ENCODE measurements around the gene CCDC197. TPM values are rescaled to one million over a fixed set of nuclear protein-coding genes. Genes with fewer than 3 reads are reported as not detected.

CCDC197 gene
- total RNA-seq, 1 donor from 2014 or later: not detected

DNA sequence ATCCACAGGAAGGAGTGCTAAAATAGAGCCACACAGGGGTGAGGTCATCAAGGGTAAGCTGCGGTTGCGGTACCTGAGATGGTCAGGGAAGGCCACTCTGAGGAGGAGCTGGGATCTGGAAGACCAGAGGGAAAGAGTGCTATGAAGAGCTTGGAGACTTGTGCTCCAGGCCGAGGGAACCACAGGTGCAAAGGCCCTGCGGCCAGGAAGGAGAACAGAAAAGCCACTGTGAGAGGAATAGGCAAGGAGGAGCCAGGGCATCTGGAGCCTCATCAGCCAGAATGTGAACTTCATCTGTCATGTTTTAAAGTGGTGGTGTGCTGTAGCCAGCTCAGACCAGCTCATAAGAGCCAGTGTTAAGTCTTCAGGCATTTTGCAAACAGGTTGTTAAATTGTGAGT, 5.5 kb upstream of the CCDC197 start:
- Mint-ChIP-seq H3K9me3 (ENCODE audit: unreplicated experiment) (no peaks in the 10 kb centered on the region), H3K4me1 (ENCODE audit: unreplicated experiment) (peaks cover 5% of the 10 kb centered on the region), H3K27ac (ENCODE audit: unreplicated experiment) (no peak overlapping the region), H3K4me3 (ENCODE audit: unreplicated experiment) (no peak overlapping the region), H3K27me3 (ENCODE audit: unreplicated experiment) (peaks cover 6% of the 10 kb centered on the region), H3K36me3 (ENCODE audit: low read depth, unreplicated experiment) (no peaks in the 10 kb centered on the region)
- no peak for DNase-seq (ENCODE audit: low spot score)
- TF ChIP-seq, protein P1, sequence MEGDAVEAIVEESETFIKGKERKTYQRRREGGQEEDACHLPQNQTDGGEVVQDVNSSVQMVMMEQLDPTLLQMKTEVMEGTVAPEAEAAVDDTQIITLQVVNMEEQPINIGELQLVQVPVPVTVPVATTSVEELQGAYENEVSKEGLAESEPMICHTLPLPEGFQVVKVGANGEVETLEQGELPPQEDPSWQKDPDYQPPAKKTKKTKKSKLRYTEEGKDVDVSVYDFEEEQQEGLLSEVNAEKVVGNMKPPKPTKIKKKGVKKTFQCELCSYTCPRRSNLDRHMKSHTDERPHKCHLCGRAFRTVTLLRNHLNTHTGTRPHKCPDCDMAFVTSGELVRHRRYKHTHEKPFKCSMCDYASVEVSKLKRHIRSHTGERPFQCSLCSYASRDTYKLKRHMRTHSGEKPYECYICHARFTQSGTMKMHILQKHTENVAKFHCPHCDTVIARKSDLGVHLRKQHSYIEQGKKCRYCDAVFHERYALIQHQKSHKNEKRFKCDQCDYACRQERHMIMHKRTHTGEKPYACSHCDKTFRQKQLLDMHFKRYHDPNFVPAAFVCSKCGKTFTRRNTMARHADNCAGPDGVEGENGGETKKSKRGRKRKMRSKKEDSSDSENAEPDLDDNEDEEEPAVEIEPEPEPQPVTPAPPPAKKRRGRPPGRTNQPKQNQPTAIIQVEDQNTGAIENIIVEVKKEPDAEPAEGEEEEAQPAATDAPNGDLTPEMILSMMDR (IDR thresholded peaks at IDR 0.05; ENCODE audit: unreplicated experiment): no peak

- no peaks in the 10 kb centered on the region for H3K9me3 Mint-ChIP-seq (ENCODE audit: unreplicated experiment)
Observed at GRCh38 chr14:93993382-93993781, 3.7 kb upstream of the CCDC197 start.

GRCh38 chr14:93994919-93995682, 2.0 kb upstream of the CCDC197 start:
- no peaks in the 10 kb centered on the region for H3K27me3 Mint-ChIP-seq (ENCODE audit: unreplicated experiment)
- TF ChIP-seq, protein P1 (IDR thresholded peaks at IDR 0.05; ENCODE audit: unreplicated experiment): no peak
- DNase-seq (ENCODE audit: low spot score): no peak
- peaks cover 1% of the 10 kb centered on the region for H3K4me1 Mint-ChIP-seq (ENCODE audit: unreplicated experiment)
- no peaks in the 10 kb centered on the region for H3K9me3 Mint-ChIP-seq (ENCODE audit: unreplicated experiment)
- no peaks in the 10 kb centered on the region for H3K36me3 Mint-ChIP-seq (ENCODE audit: low read depth, unreplicated experiment)
- no peak overlapping the region for H3K4me3 Mint-ChIP-seq (ENCODE audit: unreplicated experiment)
- H3K27ac Mint-ChIP-seq (ENCODE audit: unreplicated experiment): no peak overlapping the region

More at GRCh38 chr14:93993382-93993781, 3.7 kb upstream of the CCDC197 start:
- no peak overlapping the region for H3K4me3 Mint-ChIP-seq (ENCODE audit: unreplicated experiment)
- TF ChIP-seq, protein P1 (IDR thresholded peaks at IDR 0.05; ENCODE audit: unreplicated experiment): no peak
- H3K4me1 Mint-ChIP-seq (ENCODE audit: unreplicated experiment): peaks cover 5% of the 10 kb centered on the region
- H3K27ac Mint-ChIP-seq (ENCODE audit: unreplicated experiment): no peak overlapping the region
- no peaks in the 10 kb centered on the region for H3K36me3 Mint-ChIP-seq (ENCODE audit: low read depth, unreplicated experiment)
- no peak for DNase-seq (ENCODE audit: low spot score)
- H3K27me3 Mint-ChIP-seq (ENCODE audit: unreplicated experiment): peaks cover 3% of the 10 kb centered on the region

- Mint-ChIP-seq H3K4me3 (ENCODE audit: unreplicated experiment) (no peak overlapping the region), H3K4me1 (ENCODE audit: unreplicated experiment) (no peaks in the 10 kb centered on the region), H3K27ac (ENCODE audit: unreplicated experiment) (no peak overlapping the region), H3K27me3 (ENCODE audit: unreplicated experiment) (no peaks in the 10 kb centered on the region), H3K36me3 (ENCODE audit: low read depth, unreplicated experiment) (no peaks in the 10 kb centered on the region), H3K9me3 (ENCODE audit: unreplicated experiment) (no peaks in the 10 kb centered on the region)
- no peak for DNase-seq (ENCODE audit: low spot score)
- TF ChIP-seq, protein P1 (IDR thresholded peaks at IDR 0.05; ENCODE audit: unreplicated experiment): no peak
Observed at GRCh38 chr14:93996130-93996695, 888 bp upstream of the CCDC197 start.

Data from endothelial cell (in vitro differentiated cells).